ENCODE results near the gene FANCC.
"Not testable (repeated sequence)": the region's sequence is repeated elsewhere in the genome, so short reads cannot be mapped to it uniquely, and the experiment has no call there.

The FANCC gene

DNA sequence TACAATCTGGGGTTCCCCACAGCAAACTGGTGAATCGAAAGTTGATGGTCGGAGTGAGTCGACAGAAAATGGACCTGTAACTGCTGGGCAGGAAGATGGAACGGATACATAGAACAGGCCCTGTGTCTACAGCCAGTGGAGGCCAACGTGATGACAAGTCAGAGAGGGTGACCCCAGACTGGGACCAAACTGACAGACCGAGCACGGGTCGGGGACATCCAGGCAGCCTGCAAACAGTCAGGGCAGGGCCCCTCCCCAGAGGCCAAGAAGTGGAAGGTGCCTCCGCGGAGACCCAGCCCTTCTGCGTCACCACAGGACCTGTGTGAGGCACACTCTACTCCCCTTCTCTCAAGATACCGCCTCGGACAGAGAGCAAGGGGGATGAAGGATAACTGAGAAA, 25.1 kb upstream of the FANCC start:
- Mint-ChIP-seq H3K27me3 (peaks cover 8% of the 10 kb centered on the region), H3K4me3 (no peak overlapping the region), H3K9me3 (no peaks in the 10 kb centered on the region), H3K36me3 (ENCODE audit: low read depth) (no peaks in the 10 kb centered on the region), H3K4me1 (ENCODE audit: low read depth) (peaks cover 10% of the 10 kb centered on the region), H3K27ac (no peak overlapping the region)

DNA sequence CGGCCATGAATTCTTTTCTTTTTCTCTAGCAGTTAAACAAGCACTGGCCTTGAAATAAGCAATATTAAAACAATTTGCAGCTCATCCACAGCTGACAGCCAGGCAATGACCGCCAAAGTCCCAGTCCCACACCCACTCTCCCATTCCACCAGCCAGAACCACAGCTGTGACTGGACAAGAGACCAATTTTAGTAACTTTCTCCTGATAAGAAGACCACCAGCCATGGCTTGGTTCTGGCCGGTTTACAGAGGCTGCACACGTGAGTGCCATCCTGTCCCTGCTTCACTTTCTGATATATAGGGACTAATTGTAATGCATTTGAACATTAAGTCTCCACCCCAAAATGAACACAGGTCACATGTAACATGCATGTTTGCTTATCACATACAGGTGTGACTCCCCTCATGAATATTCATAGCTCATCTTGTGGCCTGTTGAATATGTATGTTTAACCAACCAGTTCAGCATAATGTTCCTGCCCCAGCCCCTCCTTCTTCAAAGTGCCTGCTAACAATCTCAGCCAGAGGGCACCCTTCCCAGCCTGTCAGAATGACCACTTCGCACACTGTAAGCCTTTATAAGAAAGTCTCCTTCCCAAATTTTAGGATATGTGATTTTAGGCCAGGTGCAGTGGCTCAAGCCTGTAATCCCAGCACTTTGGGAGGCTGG, 23.9 kb upstream of the FANCC start:
- Mint-ChIP-seq H3K36me3 (ENCODE audit: low read depth) (no peaks in the 10 kb centered on the region), H3K4me3 (no peak overlapping the region), H3K27me3 (no peaks in the 10 kb centered on the region), H3K4me1 (ENCODE audit: low read depth) (peaks cover 10% of the 10 kb centered on the region), H3K9me3 (no peaks in the 10 kb centered on the region), H3K27ac (no peak overlapping the region)

DNA sequence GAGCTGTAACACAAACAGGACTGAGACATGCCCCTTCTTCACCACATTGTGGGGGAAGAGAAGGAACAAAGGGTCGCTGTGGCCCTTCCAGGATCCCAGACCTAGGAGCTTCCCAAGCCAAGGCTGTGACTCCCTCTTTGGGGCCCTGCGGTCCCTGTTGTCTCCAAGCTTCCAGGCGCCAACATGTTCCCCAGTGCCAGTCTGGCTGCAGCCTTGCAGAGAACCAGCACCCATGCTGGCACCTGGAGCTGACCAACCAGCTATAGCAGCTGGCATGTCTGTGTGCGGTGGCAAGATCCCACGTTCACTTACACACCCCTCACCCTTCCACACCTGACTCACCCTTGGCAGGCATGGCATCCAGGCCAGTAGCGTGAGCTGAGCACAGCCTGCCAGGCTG, 20.7 kb upstream of the FANCC start:
- no peaks in the 10 kb centered on the region for H3K9me3 Mint-ChIP-seq
- no peak overlapping the region for H3K4me3 Mint-ChIP-seq
- H3K27me3 Mint-ChIP-seq: peaks cover 9% of the 10 kb centered on the region
- no peak overlapping the region for H3K27ac Mint-ChIP-seq
- no peaks in the 10 kb centered on the region for H3K36me3 Mint-ChIP-seq (ENCODE audit: low read depth)
- H3K4me1 Mint-ChIP-seq (ENCODE audit: low read depth): peaks cover 1% of the 10 kb centered on the region

DNA sequence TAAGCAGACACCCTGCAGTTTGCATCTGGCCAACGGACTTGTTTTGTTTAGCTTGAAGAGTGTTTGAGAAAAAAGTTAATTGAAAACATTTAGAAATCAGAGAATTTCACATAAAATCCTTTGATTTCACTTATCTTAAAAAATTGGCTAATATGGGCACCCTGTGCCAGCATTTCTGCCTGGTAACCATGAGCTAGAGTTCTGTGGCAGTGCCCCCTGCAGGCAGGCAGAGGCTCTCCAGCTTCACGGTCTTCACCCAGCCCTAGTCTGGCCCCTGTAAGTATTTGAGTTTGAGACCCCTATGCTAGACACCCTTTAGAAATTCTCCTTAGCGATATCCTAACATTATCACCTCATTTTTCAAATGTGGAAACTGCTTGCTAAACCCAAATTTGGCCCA, 18.8 kb upstream of the FANCC start:
- no peaks in the 10 kb centered on the region for H3K9me3 Mint-ChIP-seq
- H3K36me3 Mint-ChIP-seq (ENCODE audit: low read depth): no peaks in the 10 kb centered on the region
- H3K27me3 Mint-ChIP-seq: peaks cover 18% of the 10 kb centered on the region
- H3K27ac Mint-ChIP-seq: no peak overlapping the region
- H3K4me1 Mint-ChIP-seq (ENCODE audit: low read depth): no peaks in the 10 kb centered on the region
- no peak overlapping the region for H3K4me3 Mint-ChIP-seq

DNA sequence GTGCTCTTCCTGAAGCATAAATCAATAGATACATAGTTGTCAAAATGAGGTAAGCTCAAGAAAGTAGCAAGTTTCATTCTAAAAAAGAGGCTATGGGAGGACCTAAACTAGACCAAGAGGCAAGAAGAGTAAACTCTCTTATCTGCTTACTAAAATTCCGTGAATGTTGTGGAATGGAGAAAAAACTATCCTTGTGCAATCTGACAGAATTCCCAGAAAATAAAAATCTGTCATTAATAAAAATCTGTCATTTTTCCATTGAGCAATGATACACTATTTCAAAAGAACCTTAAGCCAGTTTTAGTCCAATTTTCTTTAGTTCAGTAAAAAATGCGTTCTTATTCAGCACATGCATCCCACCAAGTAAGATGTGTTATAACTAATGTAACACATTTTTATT, 15.9 kb upstream of the FANCC start:
- no peaks in the 10 kb centered on the region for H3K4me1 Mint-ChIP-seq (ENCODE audit: low read depth)

DNA sequence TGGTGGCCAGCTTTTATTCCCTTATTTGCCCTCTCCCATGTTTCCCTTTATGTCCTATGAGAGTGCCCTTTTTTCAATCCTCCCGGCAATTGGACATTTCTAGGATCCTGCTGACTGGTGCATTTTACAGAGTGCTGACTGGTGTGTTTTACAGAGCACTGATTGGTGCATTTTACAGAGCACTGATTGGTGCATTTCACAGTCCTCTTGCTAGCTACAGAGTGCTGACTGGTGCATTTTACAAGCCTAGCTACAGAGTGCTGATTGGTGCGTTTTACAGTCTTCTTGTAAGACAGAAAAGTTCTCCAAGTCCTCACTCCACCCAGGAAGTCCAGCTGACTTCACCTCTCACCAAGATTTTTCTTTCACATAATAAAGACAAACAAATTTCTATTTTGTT, 15.4 kb upstream of the FANCC start:
- H3K9me3 Mint-ChIP-seq: no peaks in the 10 kb centered on the region
- no peaks in the 10 kb centered on the region for H3K4me1 Mint-ChIP-seq (ENCODE audit: low read depth)
- H3K4me3 Mint-ChIP-seq: no peak overlapping the region
- peaks cover 23% of the 10 kb centered on the region for H3K27me3 Mint-ChIP-seq
- H3K27ac Mint-ChIP-seq: no peak overlapping the region
- H3K36me3 Mint-ChIP-seq (ENCODE audit: low read depth): no peaks in the 10 kb centered on the region

More for the DNA sequence above, 15.9 kb upstream of the FANCC start:
- H3K27ac Mint-ChIP-seq: no peak overlapping the region
- no peaks in the 10 kb centered on the region for H3K9me3 Mint-ChIP-seq
- no peaks in the 10 kb centered on the region for H3K36me3 Mint-ChIP-seq (ENCODE audit: low read depth)
- H3K4me3 Mint-ChIP-seq: no peak overlapping the region
- H3K27me3 Mint-ChIP-seq: peaks cover 23% of the 10 kb centered on the region

DNA sequence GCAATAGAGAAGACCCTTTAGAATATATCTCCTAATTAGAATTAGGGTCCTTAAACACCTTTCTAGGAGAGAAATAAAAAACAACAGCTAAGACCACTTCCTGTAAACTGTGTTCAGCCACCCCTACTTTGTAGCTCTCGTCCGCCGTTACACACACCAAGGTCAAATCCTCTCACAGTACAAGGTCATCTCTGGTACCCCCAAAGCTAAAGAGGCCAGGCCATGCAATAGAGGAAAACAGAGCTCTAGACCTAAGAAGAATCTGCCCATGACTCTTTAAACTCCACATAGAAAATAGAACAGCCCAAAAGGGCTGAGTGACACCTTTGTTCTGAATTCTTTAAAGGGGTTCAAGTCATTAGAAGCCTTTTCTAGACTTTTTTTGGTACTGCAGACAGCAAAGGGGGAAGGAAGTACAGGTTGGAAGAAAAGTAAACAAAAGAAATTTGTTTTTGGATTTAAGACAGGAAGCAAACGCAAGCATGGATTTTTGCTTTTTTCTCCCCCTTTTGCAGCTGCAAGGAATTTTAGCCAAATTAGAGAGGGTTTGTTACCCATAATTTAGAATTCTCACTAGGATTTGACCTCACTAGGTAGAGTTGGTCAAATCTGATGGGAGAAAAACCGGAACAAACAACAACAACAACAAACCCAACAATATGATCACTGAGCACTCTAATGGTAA, 13.4 kb upstream of the FANCC start:
- Mint-ChIP-seq H3K27me3 (peaks cover 23% of the 10 kb centered on the region), H3K27ac (no peak overlapping the region), H3K4me3 (no peak overlapping the region), H3K9me3 (peaks cover 6% of the 10 kb centered on the region), H3K4me1 (ENCODE audit: low read depth) (no peaks in the 10 kb centered on the region), H3K36me3 (ENCODE audit: low read depth) (peaks cover 4% of the 10 kb centered on the region)

DNA sequence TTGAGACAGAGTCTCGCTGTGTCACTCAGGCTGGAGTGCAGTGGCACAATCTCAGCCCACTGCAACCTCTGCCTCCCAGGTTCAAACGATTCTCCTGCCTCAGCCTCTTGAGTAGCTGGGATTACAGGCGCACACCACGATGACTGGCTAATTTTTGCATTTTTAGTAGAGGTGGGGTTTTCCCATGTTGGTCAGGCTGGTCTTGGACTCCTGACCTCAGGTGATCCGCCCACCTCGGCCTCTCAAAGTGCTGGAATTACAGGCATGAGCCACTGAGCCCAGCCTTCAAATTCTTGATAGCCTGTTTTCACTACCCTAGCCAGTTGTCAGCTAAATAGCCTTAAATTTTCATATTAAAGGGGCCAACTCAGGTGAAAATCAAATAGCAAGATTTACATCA, 11.6 kb upstream of the FANCC start:
- peaks cover 23% of the 10 kb centered on the region for H3K27me3 Mint-ChIP-seq
- not testable (repeated sequence) for H3K4me3 Mint-ChIP-seq; H3K27ac Mint-ChIP-seq; H3K9me3 Mint-ChIP-seq; H3K4me1 Mint-ChIP-seq (ENCODE audit: low read depth); H3K36me3 Mint-ChIP-seq (ENCODE audit: low read depth)

DNA sequence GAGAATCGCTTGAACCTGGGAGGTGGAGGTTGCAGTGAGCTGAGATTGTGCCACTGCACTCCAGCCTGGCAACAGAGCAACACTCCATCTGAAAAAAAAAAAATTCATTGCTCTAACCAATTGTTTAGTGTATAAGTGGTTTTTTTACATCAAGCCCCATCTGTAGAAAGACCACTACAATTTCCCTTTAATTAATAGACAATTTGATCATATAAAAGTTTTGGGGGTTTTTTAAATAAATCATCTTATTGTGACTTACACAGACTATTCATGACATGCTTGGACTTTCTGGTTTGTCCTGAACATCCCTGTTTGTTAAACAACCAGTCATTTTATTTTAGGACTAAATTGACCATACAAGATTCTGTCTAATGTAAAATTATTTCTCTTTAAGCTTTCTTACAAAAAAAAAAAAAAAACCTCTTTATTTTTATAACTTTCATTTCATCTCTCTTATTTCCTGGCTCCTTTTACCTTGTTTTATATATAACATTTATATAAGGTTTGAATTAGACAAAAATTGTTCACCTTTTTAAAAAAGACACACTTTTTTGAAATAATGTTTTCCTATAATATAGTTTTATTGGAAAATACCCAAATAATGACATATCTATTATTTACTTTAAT, 9.8 kb upstream of the FANCC start:
- peaks cover 3% of the 10 kb centered on the region for H3K4me1 Mint-ChIP-seq (ENCODE audit: low read depth)
- peaks cover 14% of the 10 kb centered on the region for H3K27me3 Mint-ChIP-seq
- peaks cover 4% of the 10 kb centered on the region for H3K36me3 Mint-ChIP-seq (ENCODE audit: low read depth)
- no peak overlapping the region for H3K27ac Mint-ChIP-seq
- peaks cover 6% of the 10 kb centered on the region for H3K9me3 Mint-ChIP-seq
- no peak overlapping the region for H3K4me3 Mint-ChIP-seq

DNA sequence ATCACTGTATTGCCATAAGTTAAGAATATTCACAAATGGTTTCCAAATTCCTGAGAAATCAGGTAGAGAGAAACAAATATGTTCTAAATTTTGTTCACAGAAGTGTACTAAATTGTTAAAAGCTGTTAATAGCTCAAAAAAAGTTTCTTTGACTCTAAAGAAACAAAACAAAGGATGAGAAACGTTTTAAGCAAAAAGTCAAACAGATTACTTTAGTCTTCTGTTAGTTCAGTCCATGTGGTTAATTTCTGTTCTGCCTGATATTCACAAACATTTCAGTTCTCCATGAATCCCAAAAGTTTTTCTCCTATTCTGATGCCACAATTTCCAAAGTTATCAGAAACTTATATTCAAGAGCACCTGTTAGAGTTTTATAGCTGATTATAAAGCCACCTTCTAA, 7.7 kb upstream of the FANCC start:
- Mint-ChIP-seq H3K36me3 (ENCODE audit: low read depth) (peaks cover 4% of the 10 kb centered on the region), H3K27me3 (peaks cover 5% of the 10 kb centered on the region), H3K27ac (no peak overlapping the region), H3K4me1 (ENCODE audit: low read depth) (peaks cover 3% of the 10 kb centered on the region), H3K4me3 (no peak overlapping the region), H3K9me3 (peaks cover 6% of the 10 kb centered on the region)

DNA sequence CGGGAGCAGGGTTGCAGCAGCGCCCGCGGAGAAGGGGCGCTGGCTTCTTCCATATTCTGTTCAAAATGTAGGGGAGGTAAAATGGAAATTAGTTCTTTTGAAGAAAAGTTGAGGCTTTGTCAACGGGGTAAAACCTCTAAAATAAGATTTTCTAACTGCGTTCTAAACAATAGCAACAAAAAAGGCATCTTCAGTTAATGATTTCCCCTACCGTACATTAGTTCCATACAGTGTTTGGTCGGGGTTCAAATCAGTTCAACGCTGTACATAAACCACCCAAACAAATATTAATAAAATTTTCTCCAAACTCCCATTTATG, 343 bp upstream of the FANCC start:
- peak overlapping the region; percentile 83 for H3K4me3 Mint-ChIP-seq
- no peaks in the 10 kb centered on the region for H3K36me3 Mint-ChIP-seq (ENCODE audit: low read depth)
- H3K9me3 Mint-ChIP-seq: no peaks in the 10 kb centered on the region
- no peaks in the 10 kb centered on the region for H3K27me3 Mint-ChIP-seq
- H3K27ac Mint-ChIP-seq: peak overlapping the region; percentile 93
- peaks cover 14% of the 10 kb centered on the region for H3K4me1 Mint-ChIP-seq (ENCODE audit: low read depth)

DNA sequence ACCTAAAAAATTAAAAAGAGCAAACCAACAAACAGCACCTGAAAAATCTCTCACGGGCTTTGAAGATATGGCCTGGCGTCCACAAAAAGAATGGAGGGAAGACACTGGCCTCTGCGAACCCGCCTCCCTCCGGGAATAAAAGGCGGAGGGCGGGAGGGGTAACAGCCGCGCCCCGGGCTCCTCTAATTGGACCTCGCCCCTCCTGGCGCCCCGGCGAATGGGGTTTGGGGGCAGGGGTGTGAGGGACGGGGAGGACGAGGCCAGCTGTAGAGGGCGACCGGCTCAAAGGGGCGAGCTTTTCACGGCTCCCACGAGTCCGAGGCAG, 753 bp downstream of the FANCC start:
- Mint-ChIP-seq H3K27me3 (peaks cover 5% of the 10 kb centered on the region), H3K9me3 (no peaks in the 10 kb centered on the region), H3K4me1 (ENCODE audit: low read depth) (peaks cover 17% of the 10 kb centered on the region), H3K4me3 (peak overlapping the region; percentile 83), H3K36me3 (ENCODE audit: low read depth) (no peaks in the 10 kb centered on the region), H3K27ac (peak overlapping the region; percentile 59)

DNA sequence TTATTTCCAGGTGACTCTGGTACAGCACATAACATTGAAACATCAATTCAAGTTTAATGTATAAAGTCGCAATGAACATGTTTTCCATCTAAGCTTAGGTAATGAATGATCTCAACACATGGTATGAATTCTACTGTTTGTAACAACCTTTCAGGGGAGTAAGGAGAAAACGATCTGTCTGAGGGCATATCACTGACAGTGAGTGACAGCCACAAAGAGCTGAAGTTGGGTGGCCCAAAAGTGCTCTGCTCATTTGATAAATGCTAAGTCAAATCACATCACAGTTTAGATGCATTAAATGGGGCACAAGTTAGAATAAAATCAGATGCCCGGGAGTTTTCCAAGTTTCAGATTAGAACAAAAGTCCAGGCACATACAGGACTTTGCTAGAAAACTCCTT, 1.2 kb downstream of the FANCC start:
- Mint-ChIP-seq H3K4me3 (peak overlapping the region; percentile 83), H3K27ac (peak overlapping the region; percentile 27), H3K27me3 (peaks cover 5% of the 10 kb centered on the region), H3K36me3 (ENCODE audit: low read depth) (no peaks in the 10 kb centered on the region), H3K9me3 (no peaks in the 10 kb centered on the region), H3K4me1 (ENCODE audit: low read depth) (peaks cover 17% of the 10 kb centered on the region)

DNA sequence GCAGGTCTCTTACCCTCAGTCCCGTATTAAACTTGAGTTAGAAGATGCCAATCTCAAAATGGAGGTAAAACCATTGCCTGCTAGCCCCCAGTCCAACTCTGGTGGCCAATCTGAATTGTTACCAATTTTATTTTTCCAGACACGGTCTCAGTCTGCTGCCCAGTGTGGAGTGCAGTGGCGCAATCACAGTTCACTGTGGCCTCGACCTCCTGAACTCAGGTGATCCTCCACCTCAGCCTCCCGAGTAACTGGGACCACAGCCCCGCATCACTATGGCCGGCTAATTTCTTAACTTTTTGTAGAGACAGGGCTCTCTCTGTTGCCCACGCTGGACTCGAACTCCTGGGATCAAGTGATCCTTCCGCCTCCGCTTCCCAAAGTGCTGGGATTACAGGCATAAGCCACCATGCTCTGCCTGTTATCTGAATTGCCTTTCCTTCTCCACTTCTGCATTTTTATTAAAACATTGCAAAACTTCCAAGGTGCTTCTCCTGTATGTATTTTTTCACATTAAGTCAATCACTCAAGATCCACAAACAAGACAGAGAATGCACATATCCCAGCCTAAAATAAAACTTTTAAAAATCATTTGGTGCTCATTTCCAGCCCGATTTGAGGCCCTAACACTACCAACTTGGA, 2.3 kb downstream of the FANCC start:
- Mint-ChIP-seq H3K4me3 (no peak overlapping the region), H3K27me3 (peaks cover 5% of the 10 kb centered on the region), H3K36me3 (ENCODE audit: low read depth) (no peaks in the 10 kb centered on the region), H3K4me1 (ENCODE audit: low read depth) (peaks cover 17% of the 10 kb centered on the region), H3K9me3 (no peaks in the 10 kb centered on the region), H3K27ac (no peak overlapping the region)

DNA sequence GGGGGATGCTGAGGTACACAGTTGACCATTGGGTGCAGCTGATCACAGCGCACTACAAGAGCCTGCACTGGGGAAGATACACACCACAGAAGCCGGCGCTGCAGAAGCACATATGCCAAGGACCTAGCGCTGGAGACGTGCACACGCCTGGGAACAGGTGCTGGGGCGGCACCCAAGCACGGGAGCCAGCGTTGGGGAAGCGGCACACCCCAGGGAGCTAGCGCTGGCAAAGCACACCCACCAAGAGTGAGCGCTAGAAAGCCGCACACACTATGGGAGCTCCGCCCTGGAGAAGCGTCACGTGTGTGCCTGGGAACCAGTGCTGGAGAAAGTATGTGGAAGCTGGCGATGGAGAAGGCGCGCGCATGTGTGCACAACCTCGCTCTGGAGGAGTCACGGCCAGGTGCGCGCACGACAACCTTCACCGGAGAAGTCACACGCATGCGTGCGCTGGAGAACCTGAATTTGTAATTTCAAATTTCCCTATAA, 4.5 kb downstream of the FANCC start:
- peak overlapping the region; percentile 53 for H3K4me3 Mint-ChIP-seq

More for the DNA sequence above, 4.5 kb downstream of the FANCC start:
- peaks cover 17% of the 10 kb centered on the region for H3K4me1 Mint-ChIP-seq (ENCODE audit: low read depth)
- no peaks in the 10 kb centered on the region for H3K9me3 Mint-ChIP-seq
- H3K27me3 Mint-ChIP-seq: peaks cover 5% of the 10 kb centered on the region
- no peak overlapping the region for H3K27ac Mint-ChIP-seq
- peaks cover 4% of the 10 kb centered on the region for H3K36me3 Mint-ChIP-seq (ENCODE audit: low read depth)
